ENCODE results near the gene DOCK2. TPM values are rescaled to one million over a fixed set of nuclear protein-coding genes. Genes with fewer than 3 reads are reported as not detected.

Gene DOCK2
- total and polyA plus RNA-seq, 2 donors (not counting 1 experiment from before 2014, with no cell fraction given), result 1.1 to 8.9 TPM

GRCh38 chr5:169670769-169671525 lies 33.9 kb downstream of the DOCK2 start:
- no peaks in the 10 kb centered on the region for H3K27me3 ChIP-seq (ENCODE audit: control insufficient read depth, insufficient read depth, low read length)
- H3K4me1 ChIP-seq (ENCODE audit: control insufficient read depth, extremely low read depth, insufficient read depth, low read length), result peaks cover 6% of the 10 kb centered on the region
- no peak overlapping the region for H3K9ac ChIP-seq (ENCODE audit: insufficient read depth, low read length)
- H3K79me2 ChIP-seq (ENCODE audit: control insufficient read depth, insufficient read depth, low read length), result no peaks in the 10 kb centered on the region
- no peak for DNase-seq (ENCODE audit: low read depth in 2 of 2)
- no peaks in the 10 kb centered on the region for H3K9me3 ChIP-seq (ENCODE audit: control insufficient read depth, insufficient read depth, low read depth, low read length)
- no peaks in the 10 kb centered on the region for H4K20me1 ChIP-seq (ENCODE audit: control insufficient read depth, extremely low read depth, insufficient read depth, low read length)
- no peak overlapping the region for H2AFZ ChIP-seq (ENCODE audit: low read length)
- TF ChIP-seq CTCF (conservative IDR thresholded peaks at IDR 0.05 in 1 of 2, IDR thresholded peaks at IDR 0.05 in 1 of 2; ENCODE audit: low read depth in 1 of 2, low read length in 2 of 2) (no peak), EZH2 (IDR thresholded peaks at IDR 0.05; ENCODE audit: low read length, missing control alignments) (no peak)
- no peak overlapping the region for H3K4me3 ChIP-seq (replicated peaks in 1 of 4; ENCODE audit: control extremely low read depth in 1 of 4, insufficient read depth in 1 of 4, low read depth in 3 of 4, low read length in 4 of 4)
- no peak overlapping the region for H3K27ac ChIP-seq (ENCODE audit: insufficient read depth, low read length)
- no peaks in the 10 kb centered on the region for H3K36me3 ChIP-seq (ENCODE audit: control insufficient read depth, insufficient read depth, low read length)
- no peak overlapping the region for H3K4me2 ChIP-seq (ENCODE audit: extremely low read depth, insufficient read depth, low read length)

GRCh38 chr5:169682026-169682425 lies 45.0 kb downstream of the DOCK2 start:
- Histone ChIP-seq H3K9ac (ENCODE audit: insufficient read depth, low read length) (no peak overlapping the region), H3K27me3 (ENCODE audit: control insufficient read depth, insufficient read depth, low read length) (no peaks in the 10 kb centered on the region), H4K20me1 (ENCODE audit: control insufficient read depth, extremely low read depth, insufficient read depth, low read length) (no peaks in the 10 kb centered on the region), H2AFZ (ENCODE audit: low read length) (no peak overlapping the region), H3K36me3 (ENCODE audit: control insufficient read depth, insufficient read depth, low read length) (no peaks in the 10 kb centered on the region), H3K4me1 (ENCODE audit: control insufficient read depth, extremely low read depth, insufficient read depth, low read length) (no peaks in the 10 kb centered on the region), H3K4me2 (ENCODE audit: extremely low read depth, insufficient read depth, low read length) (no peak overlapping the region), H3K4me3 (replicated peaks in 1 of 4; ENCODE audit: control extremely low read depth in 1 of 4, insufficient read depth in 1 of 4, low read depth in 3 of 4, low read length in 4 of 4) (no peak overlapping the region), H3K27ac (ENCODE audit: insufficient read depth, low read length) (no peak overlapping the region), H3K9me3 (ENCODE audit: control insufficient read depth, insufficient read depth, low read depth, low read length) (no peaks in the 10 kb centered on the region), H3K79me2 (ENCODE audit: control insufficient read depth, insufficient read depth, low read length) (no peaks in the 10 kb centered on the region)
- DNase-seq (ENCODE audit: low read depth in 2 of 2), result no peak
- no peak for TF ChIP-seq CTCF (conservative IDR thresholded peaks at IDR 0.05 in 1 of 2, IDR thresholded peaks at IDR 0.05 in 1 of 2; ENCODE audit: low read depth in 1 of 2, low read length in 2 of 2)
- TF ChIP-seq EZH2 (IDR thresholded peaks at IDR 0.05; ENCODE audit: low read length, missing control alignments), result no peak

- Histone ChIP-seq H3K4me1 (ENCODE audit: control insufficient read depth, extremely low read depth, insufficient read depth, low read length) (no peaks in the 10 kb centered on the region), H3K27me3 (ENCODE audit: control insufficient read depth, insufficient read depth, low read length) (no peaks in the 10 kb centered on the region), H4K20me1 (ENCODE audit: control insufficient read depth, extremely low read depth, insufficient read depth, low read length) (no peaks in the 10 kb centered on the region), H3K4me2 (ENCODE audit: extremely low read depth, insufficient read depth, low read length) (no peak overlapping the region), H3K9ac (ENCODE audit: insufficient read depth, low read length) (no peak overlapping the region), H3K79me2 (ENCODE audit: control insufficient read depth, insufficient read depth, low read length) (no peaks in the 10 kb centered on the region), H3K9me3 (ENCODE audit: control insufficient read depth, insufficient read depth, low read depth, low read length) (no peaks in the 10 kb centered on the region), H3K36me3 (ENCODE audit: control insufficient read depth, insufficient read depth, low read length) (no peaks in the 10 kb centered on the region), H3K27ac (ENCODE audit: insufficient read depth, low read length) (no peak overlapping the region), H2AFZ (ENCODE audit: low read length) (no peak overlapping the region), H3K4me3 (replicated peaks in 1 of 4; ENCODE audit: control extremely low read depth in 1 of 4, insufficient read depth in 1 of 4, low read depth in 3 of 4, low read length in 4 of 4) (no peak overlapping the region)
- TF ChIP-seq EZH2 (IDR thresholded peaks at IDR 0.05; ENCODE audit: low read length, missing control alignments) (no peak), CTCF (conservative IDR thresholded peaks at IDR 0.05 in 1 of 2, IDR thresholded peaks at IDR 0.05 in 1 of 2; ENCODE audit: low read depth in 1 of 2, low read length in 2 of 2) (no peak)
- no peak for DNase-seq (ENCODE audit: low read depth in 2 of 2)
Observed at GRCh38 chr5:169686137-169686536, 49.1 kb downstream of the DOCK2 start.

All from fibroblast of lung (primary cell).